Heart left ventricle (tissue), 13 donors: ENCODE measurements around the gene TMEM38B.
A peak's percentile ranks its signal among the peaks of the same experiment; 100 is the strongest.

Source experiments
- CTCF ChIP-seq, 12 donors: fragments of 200-600 bp; sonication (generic) in 4 of 12; IDR thresholded peaks; one replicate each; pipeline versions ENCODE4 v1.5.0 to v1.8.0; 2018 to 2022; ENCODE audit warnings: antibody characterized with exemption in 12 of 12, mild to moderate bottlenecking in 5 of 12
- POLR2A ChIP-seq, 2 donors: fragments of 450-650 bp; IDR thresholded peaks; one replicate each; pipeline ENCODE4 v1.6.1; 2017; ENCODE audit warnings: antibody characterized with exemption in 2 of 2, mild to moderate bottlenecking in 2 of 2, moderate library complexity in 2 of 2
- donor health status: ischemic (EF 13 %, LVEDD 7.1; RV severe dilation, severe dysfunction).
- donor health status: DM: no; HTN: yes; CAD: no.
- donor health status: DM: no; HTN: no; CAD: no.
- donor health status: ischemic (EF 25% LVEDD 6.9; RV normal size, moderate dysfunction).
- donor health status: ischemic (EF 25% LVEDD 5.7; RV mildly dilated, moderate dysfunction).
- donor health status: ischemic (EF 35%, LVEDD 5.7; RV mildly dilated, moderate dysfunction).
- donor health status: nonischemic (EF 11% LVEDD 7.7; RV severe dilation, severe dysfunction).
- donor health status: DM: yes; HTN: yes; CAD: no.
- donor health status: PGD.
- donor health status: ischemic (EF 29% LVEDD 5.4; RV normal size, mild dysfunction).
- donor health status: nonischemic (EF 23%, LVEDD 6.1; RV moderate dilation, normal function).

GRCh38 chr9:105694190-105694847 lies at the start of gene TMEM38B:
- TF ChIP-seq POLR2A (IDR thresholded peaks at IDR 0.05) (peak in 1 of 2 donors; percentile 63), CTCF (IDR thresholded peaks at IDR 0.05) (no peak)
